ENCODE measurements around the gene RIPPLY2.

RIPPLY2 gene

DNA sequence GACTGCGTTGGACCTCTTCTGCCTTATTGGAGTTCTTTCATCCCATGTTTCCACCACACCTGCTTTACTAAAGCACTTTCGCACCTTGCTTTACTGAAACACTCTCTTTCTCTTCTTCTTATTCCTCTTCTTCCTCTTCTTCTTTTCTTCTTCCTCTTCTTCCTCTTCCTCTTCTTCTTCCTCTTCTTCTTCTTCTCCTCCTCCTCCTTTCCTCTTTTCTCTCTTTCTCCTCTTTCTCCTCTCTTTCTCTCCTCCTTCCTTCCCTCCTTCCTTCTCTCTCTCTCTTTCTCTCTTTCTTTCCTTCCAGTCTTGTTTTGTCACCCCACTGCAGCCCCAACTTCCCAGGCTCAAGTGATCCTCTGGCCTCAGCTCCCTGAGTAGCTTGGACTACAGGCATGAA, 4.0 kb upstream of the RIPPLY2 start:
- Mint-ChIP-seq H3K36me3 (ENCODE audit: low read depth) (no peaks in the 10 kb centered on the region), H3K27me3 (peaks cover 58% of the 10 kb centered on the region), H3K4me1 (ENCODE audit: low read depth) (peaks cover 12% of the 10 kb centered on the region), H3K4me3 (no peak overlapping the region), H3K27ac (no peak overlapping the region), H3K9me3 (no peaks in the 10 kb centered on the region)
- DNase-seq, result no peak

DNA sequence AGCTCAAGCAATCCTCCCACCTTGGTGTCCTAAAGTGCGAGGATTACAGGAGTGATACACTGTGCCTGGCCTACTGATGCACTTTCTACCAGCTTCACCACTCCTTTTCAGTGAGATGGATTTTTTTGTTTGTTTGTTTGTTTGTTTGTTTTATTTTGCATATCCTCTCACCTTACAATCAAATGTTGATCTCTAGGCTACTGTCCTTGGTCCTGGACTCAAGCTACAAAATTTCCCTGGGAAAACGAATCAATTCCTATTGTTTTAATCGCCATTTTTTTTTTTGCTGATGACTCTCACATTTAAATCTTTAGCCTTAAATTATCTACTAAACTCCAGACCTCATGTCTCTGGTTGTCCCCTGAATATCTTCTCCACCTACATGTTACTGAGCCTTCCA, 3.5 kb upstream of the RIPPLY2 start:
- Mint-ChIP-seq H3K4me1 (ENCODE audit: low read depth) (peaks cover 14% of the 10 kb centered on the region), H3K9me3 (no peaks in the 10 kb centered on the region), H3K4me3 (no peak overlapping the region), H3K27ac (no peak overlapping the region), H3K36me3 (ENCODE audit: low read depth) (no peaks in the 10 kb centered on the region), H3K27me3 (peaks cover 63% of the 10 kb centered on the region)
- DNase-seq, result no peak

DNA sequence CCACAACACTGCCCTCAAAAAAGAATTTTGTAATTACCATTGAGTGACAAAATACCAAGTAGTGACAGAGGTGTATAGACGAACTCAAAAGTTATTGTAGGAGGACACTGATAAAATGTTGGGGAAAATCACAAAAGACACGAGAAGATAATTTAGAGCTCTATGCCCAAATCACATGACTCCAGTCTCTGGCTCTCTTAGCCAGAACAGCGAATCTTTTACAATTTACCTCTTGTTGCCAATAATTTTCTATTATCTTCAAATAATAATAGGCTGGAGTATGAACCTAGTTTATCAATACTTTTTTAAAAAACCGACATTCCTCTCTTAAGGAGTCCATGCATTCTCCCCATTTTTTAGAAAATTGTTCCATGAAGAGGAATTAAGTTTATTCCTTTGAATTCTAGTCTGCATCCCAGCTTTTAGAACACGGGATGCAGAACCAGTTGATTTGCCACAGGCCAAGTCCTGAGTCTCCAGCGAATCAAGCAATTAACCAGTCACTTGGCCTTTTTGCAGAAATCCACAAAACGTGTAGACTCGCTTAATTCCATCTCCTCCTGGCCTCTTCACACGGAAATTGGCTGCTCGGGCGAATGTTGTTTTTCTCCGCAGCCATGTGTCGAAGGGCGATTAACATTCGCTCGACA, 507 bp upstream of the RIPPLY2 start:
- peaks cover 69% of the 10 kb centered on the region for H3K27me3 Mint-ChIP-seq
- peaks cover 14% of the 10 kb centered on the region for H3K4me1 Mint-ChIP-seq (ENCODE audit: low read depth)
- DNase-seq, result no peak
- peak overlapping the region; percentile 75 for H3K4me3 Mint-ChIP-seq
- H3K36me3 Mint-ChIP-seq (ENCODE audit: low read depth), result no peaks in the 10 kb centered on the region
- H3K27ac Mint-ChIP-seq, result no peak overlapping the region
- H3K9me3 Mint-ChIP-seq, result no peaks in the 10 kb centered on the region

DNA sequence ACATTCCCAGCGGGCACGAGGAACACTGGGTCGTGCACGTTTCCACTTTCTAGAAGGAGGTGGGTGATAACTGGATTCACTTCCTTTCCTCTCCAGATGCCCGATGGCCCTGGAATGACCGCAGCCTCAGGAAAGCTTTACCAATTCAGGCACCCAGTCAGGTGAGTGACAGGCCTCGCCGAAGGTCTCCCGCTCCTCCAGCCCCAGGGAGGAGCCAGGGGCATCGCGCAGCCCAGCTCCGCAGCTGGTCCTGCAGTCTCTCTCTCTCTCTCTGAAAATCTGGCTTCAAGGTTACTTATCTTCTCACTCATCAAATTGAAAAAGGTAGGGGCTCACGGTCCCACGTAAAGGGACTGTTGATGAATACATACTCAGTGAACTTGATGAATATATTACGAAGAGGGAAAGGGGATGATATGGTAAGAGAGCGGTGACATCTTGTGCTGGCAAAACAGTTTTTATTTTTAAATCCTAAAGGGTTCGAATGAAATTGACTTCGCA, 891 bp downstream of the RIPPLY2 start:
- H3K4me1 Mint-ChIP-seq (ENCODE audit: low read depth), result peaks cover 22% of the 10 kb centered on the region
- H3K36me3 Mint-ChIP-seq (ENCODE audit: low read depth), result no peaks in the 10 kb centered on the region
- peaks cover 63% of the 10 kb centered on the region for H3K27me3 Mint-ChIP-seq
- no peak for DNase-seq
- no peaks in the 10 kb centered on the region for H3K9me3 Mint-ChIP-seq
- H3K4me3 Mint-ChIP-seq, result peak overlapping the region; percentile 75
- no peak overlapping the region for H3K27ac Mint-ChIP-seq

DNA sequence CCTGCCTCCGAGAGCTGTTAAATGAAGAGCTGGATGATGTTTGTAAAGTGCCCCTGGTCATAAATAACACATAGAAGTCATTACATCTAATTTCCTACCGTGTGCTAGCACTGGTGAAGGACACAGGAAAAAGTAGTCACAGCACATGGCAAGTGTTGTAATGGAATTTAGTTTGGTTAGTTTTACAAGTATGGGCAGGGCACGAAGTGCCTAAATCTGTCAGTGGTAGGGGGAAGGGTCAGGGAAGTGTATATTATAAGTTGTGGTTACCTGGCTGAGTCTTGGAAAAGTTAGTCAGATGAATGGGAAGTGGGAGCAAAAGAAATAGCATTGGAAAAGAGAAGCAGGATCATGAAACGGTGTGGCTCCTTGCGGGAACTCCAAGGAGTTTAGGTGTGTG, 1.6 kb downstream of the RIPPLY2 start:
- H3K27me3 Mint-ChIP-seq, result peaks cover 56% of the 10 kb centered on the region
- no peak for DNase-seq
- H3K9me3 Mint-ChIP-seq, result no peaks in the 10 kb centered on the region
- H3K36me3 Mint-ChIP-seq (ENCODE audit: low read depth), result peaks cover 2% of the 10 kb centered on the region
- H3K4me1 Mint-ChIP-seq (ENCODE audit: low read depth), result peaks cover 25% of the 10 kb centered on the region
- no peak overlapping the region for H3K27ac Mint-ChIP-seq
- H3K4me3 Mint-ChIP-seq, result no peak overlapping the region

DNA sequence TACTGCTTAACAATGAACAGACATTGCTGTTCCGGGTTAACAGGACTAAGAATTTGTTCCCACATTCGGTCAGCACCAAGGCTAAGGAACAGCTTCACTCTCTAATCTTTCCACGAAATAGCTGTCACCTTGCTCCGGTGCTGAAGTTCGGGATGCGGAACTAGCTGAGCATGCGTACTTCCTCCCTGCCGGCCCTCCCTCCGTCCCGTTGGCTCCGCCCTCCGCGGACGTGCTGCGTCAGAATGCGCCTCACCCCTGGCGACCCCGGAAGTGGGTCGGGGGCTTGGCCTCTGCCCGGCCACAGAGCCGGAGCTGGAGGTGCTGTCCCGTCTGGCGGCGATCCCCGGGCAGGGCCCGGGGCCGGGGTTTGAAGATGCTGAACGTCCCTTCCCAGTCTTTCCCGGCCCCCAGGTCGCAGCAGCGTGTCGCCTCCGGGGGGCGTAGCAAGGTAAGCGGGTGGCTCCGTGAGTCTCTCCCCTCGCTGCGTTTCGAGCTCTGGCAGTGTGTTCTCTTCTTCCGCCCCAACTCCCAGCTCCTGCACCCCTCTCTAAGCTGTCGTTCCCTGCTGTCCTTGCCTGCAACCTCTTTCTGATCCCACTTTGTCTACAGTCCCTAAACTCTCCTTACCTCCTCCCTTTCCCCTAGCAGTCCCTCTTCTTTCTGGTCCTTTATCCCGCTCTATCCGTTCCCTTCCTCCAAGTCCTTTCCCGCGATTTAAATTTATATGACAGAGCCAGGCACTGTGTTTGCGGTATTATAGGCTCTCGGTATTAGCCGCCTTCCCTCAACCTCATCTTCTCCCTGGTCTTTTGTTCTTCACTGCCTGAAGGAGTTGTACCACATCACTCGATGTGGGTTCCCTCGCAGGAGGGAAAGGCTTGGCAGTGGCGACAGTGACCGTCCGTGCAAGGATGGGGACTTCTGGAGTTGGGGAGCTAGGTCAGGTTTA, 6.5 kb downstream of the RIPPLY2 start, which contains the start of gene CYB5R4:
TSS of gene CYB5R4 (plus strand) at position 280 of the 949 bp plus-strand sequence. CDS start at position 374, 94 bp downstream.
- peak; percentile 97 for DNase-seq
- peak within 1 kb of the TSS; percentile 94 for H3K4me3 Mint-ChIP-seq
- H3K36me3 Mint-ChIP-seq (ENCODE audit: low read depth), result peaks cover 15% of the 10 kb centered on the region
- H3K4me1 Mint-ChIP-seq (ENCODE audit: low read depth), result peaks cover 32% of the 10 kb centered on the region
- no peaks in the 10 kb centered on the region for H3K9me3 Mint-ChIP-seq
- peak within 1 kb of the TSS; percentile 92 for H3K27ac Mint-ChIP-seq
- H3K27me3 Mint-ChIP-seq, result peaks cover 11% of the 10 kb centered on the region

DNA sequence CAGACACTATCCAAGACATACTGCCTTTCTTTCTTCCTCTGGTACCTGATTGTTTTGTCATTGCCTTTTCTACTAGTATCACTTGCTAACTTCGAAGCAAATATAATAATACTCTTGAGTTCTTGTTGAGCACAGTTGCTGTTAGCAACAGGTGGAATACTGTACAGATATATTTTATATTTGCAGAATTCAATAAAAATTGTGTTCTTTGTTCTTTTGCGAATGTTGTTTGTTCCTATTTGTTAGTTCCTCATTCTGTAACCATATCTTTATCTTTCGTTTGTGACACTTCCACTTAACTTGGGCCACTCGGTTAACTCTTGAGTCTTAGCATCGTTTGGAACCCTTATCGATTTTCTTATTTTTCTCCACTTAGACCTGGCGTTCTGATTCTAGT, 7.2 kb downstream of the RIPPLY2 start:
- Mint-ChIP-seq H3K36me3 (ENCODE audit: low read depth) (peaks cover 22% of the 10 kb centered on the region), H3K4me1 (ENCODE audit: low read depth) (peaks cover 32% of the 10 kb centered on the region), H3K27me3 (peaks cover 4% of the 10 kb centered on the region), H3K9me3 (no peaks in the 10 kb centered on the region), H3K4me3 (peak overlapping the region; percentile 94), H3K27ac (peak overlapping the region; percentile 92)
- no peak for DNase-seq

DNA sequence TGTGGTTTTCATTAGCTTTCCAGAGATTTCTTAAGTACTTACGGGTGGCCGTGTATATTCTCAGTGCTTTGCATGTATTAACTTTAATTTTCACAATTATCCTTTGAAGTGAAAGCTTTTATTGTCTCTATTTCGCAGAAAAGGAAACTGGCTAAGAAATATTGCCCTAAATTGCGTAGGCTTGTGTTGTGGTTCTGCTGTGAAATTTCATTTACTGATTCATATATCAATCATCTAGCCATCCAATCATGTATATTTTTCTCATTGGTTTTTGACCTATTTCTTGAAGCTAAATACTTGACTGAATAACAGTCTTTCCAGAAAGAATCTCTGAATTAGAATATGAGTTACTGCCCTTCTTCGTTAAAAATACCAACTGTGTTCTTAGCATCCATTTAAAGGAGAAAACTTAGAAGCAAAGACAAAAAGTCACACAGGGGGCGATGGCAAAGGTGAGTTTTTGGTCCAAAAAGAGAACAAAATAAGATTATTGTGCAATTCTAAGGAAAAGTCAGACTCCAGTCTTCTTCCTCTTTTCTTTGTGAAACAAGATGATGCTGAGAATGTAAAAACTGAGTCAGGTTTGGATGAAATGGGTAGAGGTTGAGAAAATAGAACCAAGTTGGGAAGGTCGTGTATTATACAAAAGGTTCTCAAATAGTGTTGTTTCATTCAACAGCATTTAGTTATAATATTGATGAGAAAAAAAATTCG, 7.8 kb downstream of the RIPPLY2 start:
- Mint-ChIP-seq H3K27ac (peak overlapping the region; percentile 92), H3K4me1 (ENCODE audit: low read depth) (peaks cover 32% of the 10 kb centered on the region)

DNA sequence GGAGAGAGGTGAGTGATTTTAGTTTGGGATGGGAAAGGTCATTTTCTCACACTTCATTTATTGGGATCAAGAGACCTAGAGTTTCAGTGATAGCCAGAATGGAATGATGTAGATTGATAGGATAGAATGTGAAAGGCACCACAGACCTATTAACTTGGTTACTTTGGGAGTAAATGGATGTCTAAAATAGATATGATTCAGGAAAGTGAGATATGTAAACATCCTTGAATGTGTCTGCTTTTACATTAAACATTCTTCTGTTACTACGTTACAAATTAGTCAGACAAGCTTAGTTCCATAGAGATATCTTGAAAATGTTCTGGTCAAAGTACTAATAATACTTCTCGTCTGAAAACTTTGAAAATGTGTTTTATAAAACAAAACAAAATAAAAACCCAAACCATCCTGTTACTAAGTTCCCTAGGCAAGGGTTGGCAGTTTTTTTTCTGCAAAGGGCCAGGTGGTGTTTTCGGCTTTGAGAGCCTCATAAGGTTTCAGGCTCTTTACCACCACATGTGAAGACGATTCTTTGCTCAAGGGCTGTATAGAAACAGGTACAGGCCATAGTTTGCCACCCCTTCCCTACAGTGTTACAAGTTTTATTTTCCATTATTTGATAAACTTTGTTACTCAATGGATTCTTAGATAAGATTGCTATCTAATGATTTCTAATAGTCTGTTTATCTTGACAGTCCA, 9.8 kb downstream of the RIPPLY2 start:
- H3K36me3 Mint-ChIP-seq (ENCODE audit: low read depth), result peaks cover 48% of the 10 kb centered on the region
- peaks cover 10% of the 10 kb centered on the region for H3K9me3 Mint-ChIP-seq
- H3K27me3 Mint-ChIP-seq, result no peaks in the 10 kb centered on the region
- H3K27ac Mint-ChIP-seq, result no peak overlapping the region
- peaks cover 34% of the 10 kb centered on the region for H3K4me1 Mint-ChIP-seq (ENCODE audit: low read depth)
- no peak overlapping the region for H3K4me3 Mint-ChIP-seq
- no peak for DNase-seq

More for the DNA sequence above, 7.8 kb downstream of the RIPPLY2 start:
- no peak for DNase-seq
- Mint-ChIP-seq H3K4me3 (peak overlapping the region; percentile 94), H3K9me3 (no peaks in the 10 kb centered on the region), H3K36me3 (ENCODE audit: low read depth) (peaks cover 28% of the 10 kb centered on the region), H3K27me3 (no peaks in the 10 kb centered on the region)

DNA sequence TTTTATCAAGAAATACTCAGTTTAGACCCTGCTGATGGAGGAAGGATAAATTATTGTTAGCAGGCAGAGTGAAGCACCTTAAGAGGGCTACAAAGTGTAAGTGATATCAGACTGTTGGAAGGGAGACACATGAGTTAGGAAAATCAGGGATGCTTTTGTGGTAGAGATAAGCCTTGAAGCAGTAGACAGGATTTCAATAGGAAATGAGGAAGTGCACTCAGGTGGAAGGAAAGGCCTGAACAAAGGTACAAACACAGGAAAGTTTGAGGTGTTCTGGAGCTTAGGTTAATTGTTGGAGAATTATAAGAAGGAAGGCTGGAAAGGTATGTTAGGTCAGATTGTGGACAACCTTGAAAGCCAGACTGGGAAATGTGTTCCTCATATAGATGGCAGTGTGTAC, 13.9 kb downstream of the RIPPLY2 start:
- H3K27ac Mint-ChIP-seq, result peak overlapping the region; percentile 0
- no peaks in the 10 kb centered on the region for H3K27me3 Mint-ChIP-seq
- no peak overlapping the region for H3K4me3 Mint-ChIP-seq
- H3K9me3 Mint-ChIP-seq, result peaks cover 11% of the 10 kb centered on the region
- peaks cover 62% of the 10 kb centered on the region for H3K36me3 Mint-ChIP-seq (ENCODE audit: low read depth)
- DNase-seq, result no peak
- peaks cover 24% of the 10 kb centered on the region for H3K4me1 Mint-ChIP-seq (ENCODE audit: low read depth)

DNA sequence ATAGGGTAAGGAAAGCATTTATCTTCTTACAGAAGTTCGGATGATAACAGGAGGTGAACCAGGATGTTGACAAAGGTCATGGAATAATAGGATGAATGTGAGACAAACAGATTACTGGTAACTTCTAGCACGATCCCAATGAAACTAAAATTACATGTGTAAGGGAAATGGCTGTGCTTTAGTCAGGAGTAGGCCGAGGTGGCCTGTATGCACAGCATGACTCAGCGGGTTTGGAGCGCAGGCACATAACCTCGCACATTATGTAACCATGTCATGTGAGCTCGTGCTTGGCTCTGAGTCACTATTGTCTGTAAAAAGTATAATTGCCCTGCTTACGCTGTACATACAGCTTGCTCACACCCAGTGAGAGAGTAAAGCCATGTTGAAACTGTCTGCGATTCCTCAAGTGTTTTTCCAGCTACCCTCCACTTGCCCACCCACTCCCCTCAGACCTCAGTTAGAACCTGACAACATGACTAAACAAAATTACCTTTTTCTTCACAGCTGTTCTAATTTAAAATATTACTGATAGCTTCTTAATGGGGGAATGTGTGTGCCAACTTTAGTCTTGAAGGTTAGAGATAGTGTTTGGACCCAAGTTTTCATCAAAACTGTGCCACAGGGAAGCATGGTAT, 14.5 kb downstream of the RIPPLY2 start:
- Mint-ChIP-seq H3K36me3 (ENCODE audit: low read depth) (peaks cover 62% of the 10 kb centered on the region), H3K27ac (peak overlapping the region; percentile 0), H3K9me3 (peaks cover 11% of the 10 kb centered on the region), H3K27me3 (no peaks in the 10 kb centered on the region), H3K4me3 (no peak overlapping the region), H3K4me1 (ENCODE audit: low read depth) (peaks cover 24% of the 10 kb centered on the region)
- DNase-seq, result no peak

DNA sequence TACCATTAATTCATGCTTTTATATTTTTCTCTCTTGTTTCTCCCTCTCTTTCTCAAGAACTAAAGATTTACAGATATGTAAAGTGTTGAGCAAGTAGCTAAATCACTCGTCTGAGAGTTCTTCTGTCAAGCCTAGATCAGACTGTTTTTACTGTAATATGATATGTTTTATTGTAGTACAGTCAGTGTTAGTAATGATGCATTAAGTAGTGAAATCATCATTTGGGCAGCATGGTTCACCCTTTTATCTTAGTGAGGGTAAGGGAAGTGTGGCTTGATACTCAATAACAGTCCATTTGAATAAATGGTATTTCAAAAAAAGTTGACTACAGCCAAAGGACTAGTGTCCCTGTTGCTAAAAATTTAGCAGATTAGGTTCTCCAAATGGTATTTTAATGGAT, 15.5 kb downstream of the RIPPLY2 start:
- no peaks in the 10 kb centered on the region for H3K27me3 Mint-ChIP-seq
- peaks cover 62% of the 10 kb centered on the region for H3K36me3 Mint-ChIP-seq (ENCODE audit: low read depth)
- no peak for DNase-seq
- H3K27ac Mint-ChIP-seq, result no peak overlapping the region
- H3K4me3 Mint-ChIP-seq, result no peak overlapping the region
- H3K4me1 Mint-ChIP-seq (ENCODE audit: low read depth), result peaks cover 29% of the 10 kb centered on the region
- peaks cover 11% of the 10 kb centered on the region for H3K9me3 Mint-ChIP-seq

DNA sequence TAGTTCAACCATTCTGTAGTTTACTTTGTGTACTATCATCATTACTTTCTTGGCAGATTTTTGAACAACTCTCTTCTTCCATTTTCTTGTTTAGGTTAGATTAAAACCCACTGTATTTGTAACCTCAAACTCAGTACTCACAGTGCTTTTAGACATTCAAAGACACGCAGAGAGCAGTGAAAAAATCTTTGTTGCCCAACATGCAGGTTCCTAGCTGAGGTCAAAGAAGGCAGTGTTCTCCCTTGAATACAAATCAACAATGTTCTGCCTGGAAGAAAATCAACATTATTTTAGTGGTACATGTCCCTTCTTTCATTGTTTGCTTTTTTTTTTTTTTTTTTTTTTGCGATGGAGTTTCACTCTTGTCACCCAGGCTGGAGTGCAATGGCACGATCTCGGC, 17.5 kb downstream of the RIPPLY2 start:
- no peak for DNase-seq
- peaks cover 34% of the 10 kb centered on the region for H3K4me1 Mint-ChIP-seq (ENCODE audit: low read depth)
- no peak overlapping the region for H3K27ac Mint-ChIP-seq
- peaks cover 11% of the 10 kb centered on the region for H3K9me3 Mint-ChIP-seq
- peaks cover 48% of the 10 kb centered on the region for H3K36me3 Mint-ChIP-seq (ENCODE audit: low read depth)
- H3K27me3 Mint-ChIP-seq, result no peaks in the 10 kb centered on the region
- H3K4me3 Mint-ChIP-seq, result no peak overlapping the region
